SK-N-SH (cell line): ENCODE results near the gene GOLGA6A. TPM values are rescaled to one million over a fixed set of nuclear protein-coding genes. Genes with fewer than 3 reads are reported as not detected.

Experiments used
- CTCF ChIA-PET: fragments of 300-600, 350-600 bp; formaldehyde crosslinking; extraction: SDS; loops from one replicate; lab custom pipeline; 2021; lab: Yijun Ruan, JAX
- POLR2A ChIA-PET: fragments of 350-600 bp; sonication (Branson Sonifier 250); formaldehyde crosslinking; extraction: SDS; loops from one replicate; lab custom pipeline; 2020; ENCODE audit warnings: antibody characterized with exemption, inconsistent platforms; lab: Yijun Ruan, JAX
- DNase-seq: peaks from one replicate; pipeline ENCODE4 v3.0.0; 2012
- H2AFZ ChIP-seq: fragments of 200-600 bp; sonication (generic); 2 replicates; pipeline ENCODE4 v1.8.1; 2016; ENCODE audit warnings: antibody characterized with exemption, mild to moderate bottlenecking, low read depth
- H3F3A ChIP-seq: fragments of 200-600 bp; sonication (generic); replicated peaks from 2 replicates; pipeline ENCODE3; 2016; ENCODE audit warnings: antibody characterized with exemption, mild to moderate bottlenecking; ENCODE audit not compliant: insufficient read depth
- H3K27ac ChIP-seq, 2 experiments: fragments of 200-500 bp in 1 of 2; fragments of 200-600 bp in 1 of 2; sonication (Bioruptor generic) in 1 of 2; sonication (generic), shearing (Covaris generic) in 1 of 2; 2 replicates each; pipeline versions ENCODE4 v1.5.1 to v1.6.1; 2014 to 2016; ENCODE audit warnings: low read depth in 2 of 2, inconsistent platforms in 1 of 2, low read length in 1 of 2, mild to moderate bottlenecking in 1 of 2, mixed read lengths in 1 of 2
- H3K27me3 ChIP-seq: fragments of 200-600 bp; sonication (generic), shearing (Covaris generic); 2 replicates; pipeline ENCODE4 v1.6.1; 2016; ENCODE audit warnings: mixed run types; ENCODE audit not compliant: insufficient read depth
- H3K36me3 ChIP-seq, 2 experiments: fragments of 200-500 bp in 1 of 2; fragments of 200-600 bp in 1 of 2; sonication (Bioruptor generic) in 1 of 2; sonication (generic) in 1 of 2; replicated peaks in 1 of 2; 2 replicates each; pipeline versions ENCODE3 to v1.5.1; 2014 to 2016; ENCODE audit warnings: low read length in 1 of 2, mild to moderate bottlenecking in 1 of 2; ENCODE audit not compliant: insufficient read depth in 2 of 2, control insufficient read depth in 1 of 2
- H3K4me1 ChIP-seq, 2 experiments: fragments of 200-500 bp in 1 of 2; fragments of 200-600 bp in 1 of 2; sonication (Bioruptor generic) in 1 of 2; sonication (generic), shearing (Covaris generic) in 1 of 2; 2 replicates each; pipeline versions ENCODE4 v1.5.1 to v1.6.1; 2014 to 2016; ENCODE audit warnings: low read depth in 1 of 2, low read length in 1 of 2, mixed run types in 1 of 2; ENCODE audit not compliant: insufficient read depth in 2 of 2, control insufficient read depth in 1 of 2
- H3K4me2 ChIP-seq: fragments of 200-600 bp; sonication (generic), shearing (Covaris generic); 2 replicates; pipeline ENCODE4 v1.6.1; 2017; ENCODE audit warnings: mixed run types
- H3K4me3 ChIP-seq, 2 experiments: fragments of 200-500 bp in 1 of 2; fragments of 200-600 bp in 1 of 2; sonication (Bioruptor generic) in 1 of 2; sonication (generic), shearing (Covaris generic) in 1 of 2; 2 replicates each; pipeline versions ENCODE4 v1.5.1 to v1.8.1; 2014 to 2016; ENCODE audit warnings: low read depth in 2 of 2, inconsistent platforms in 1 of 2, low read length in 1 of 2, mild to moderate bottlenecking in 1 of 2, mixed read lengths in 1 of 2, moderate library complexity in 1 of 2
- H3K79me2 ChIP-seq: fragments of 200-600 bp; sonication (generic); 2 replicates; pipeline ENCODE4 v1.8.1; 2017; ENCODE audit warnings: mild to moderate bottlenecking; ENCODE audit not compliant: insufficient read depth
- H3K9ac ChIP-seq: fragments of 200-600 bp; sonication (generic); 2 replicates; pipeline ENCODE4 v1.6.1; 2017; ENCODE audit warnings: mixed run types
- H3K9me2 ChIP-seq: fragments of 200-600 bp; sonication (generic); 2 replicates; pipeline ENCODE4 v1.6.1; 2017; ENCODE audit warnings: mixed run types
- H3K9me3 ChIP-seq: fragments of 200-600 bp; sonication (generic); 2 replicates; pipeline ENCODE4 v1.6.1; 2017; ENCODE audit warnings: mixed run types, mild to moderate bottlenecking, moderate library complexity
- H4K20me1 ChIP-seq: fragments of 200-600 bp; sonication (generic); 2 replicates; pipeline ENCODE4 v1.6.1; 2017; ENCODE audit warnings: mild to moderate bottlenecking, mixed run types; ENCODE audit not compliant: insufficient read depth
- EZH2phosphoT487 ChIP-seq: fragments of 200-600 bp; sonication (generic); IDR thresholded peaks from 2 replicates; pipeline ENCODE4 v1.6.1; 2017; ENCODE audit warnings: low read depth, mixed run types, mild to moderate bottlenecking, antibody characterized with exemption, moderate library complexity, borderline replicate concordance
- FOSL2 ChIP-seq: IDR thresholded peaks from 2 replicates; pipeline ENCODE4 v1.4.0; 2012; ENCODE audit warnings: low read depth, mild to moderate bottlenecking, moderate library complexity, borderline replicate concordance
- FOXJ3 ChIP-seq: sonication (generic); formaldehyde crosslinking; IDR thresholded peaks from 2 replicates; pipeline ENCODE4 v1.5.1; 2020; ENCODE audit warnings: mild to moderate bottlenecking, missing genetic modification reagents
- FOXM1 ChIP-seq: IDR thresholded peaks from 2 replicates; pipeline ENCODE4 v1.4.0; 2012; ENCODE audit warnings: low read depth, mild to moderate bottlenecking
- GABPA ChIP-seq: IDR thresholded peaks from 2 replicates; pipeline ENCODE4 v1.4.0; 2012; ENCODE audit warnings: low read depth, mild to moderate bottlenecking
- NFIC ChIP-seq: IDR thresholded peaks from 2 replicates; pipeline ENCODE4 v1.4.0; 2012; ENCODE audit warnings: borderline replicate concordance
- NRF1 ChIP-seq: IDR thresholded peaks from 2 replicates; pipeline ENCODE4 v1.6.1; 2012; ENCODE audit warnings: low read depth, mild to moderate bottlenecking, low read length
- RCOR1 ChIP-seq: fragments of 150-350 bp; IDR thresholded peaks from 2 replicates; pipeline ENCODE4 v1.6.1; 2017; ENCODE audit warnings: antibody characterized with exemption, low read length
- RFX5 ChIP-seq: IDR thresholded peaks from 2 replicates; pipeline ENCODE4 v1.6.1; 2012; ENCODE audit warnings: mild to moderate bottlenecking, improper control_type of control experiment, low read length
- SMC3 ChIP-seq: IDR thresholded peaks from 2 replicates; pipeline ENCODE4 v1.6.1; 2012; ENCODE audit warnings: low read depth, low read length, improper control_type of control experiment
- TAF1 ChIP-seq: IDR thresholded peaks from 2 replicates; pipeline ENCODE4 v1.6.1; 2012; ENCODE audit warnings: low read depth, mild to moderate bottlenecking, low read length, moderate library complexity, borderline replicate concordance
- TCF12 ChIP-seq: IDR thresholded peaks from 2 replicates; pipeline ENCODE4 v1.4.0; 2012
- WGBS: methylation state at CpG from one replicate; pipeline ENCODE4 v1.1.6; 2017; ENCODE audit warnings: low lambda C conversion rate; 5-methylcytosine and 5-hydroxymethylcytosine counted together
- polyA plus RNA-seq, 3 experiments: library from polyadenylated mRNA; depleted of rRNA; stranded (reverse); fragments of >200 nt; gene quantifications; 2 replicates each; pipeline ENCODE4 v1.2.3, GENCODE V29; 2012
- TF ChIP-seq, protein P1 (sequence below): IDR thresholded peaks from 2 replicates; pipeline ENCODE4 v1.4.0; 2012; ENCODE audit warnings: low read depth, borderline replicate concordance
- TF ChIP-seq, protein P2 (sequence below): fragments of 200-600 bp; sonication (generic); IDR thresholded peaks from 2 replicates; pipeline ENCODE4 v1.6.1; 2017; ENCODE audit warnings: antibody characterized with exemption, mild to moderate bottlenecking, moderate library complexity
- TF ChIP-seq, protein P3 (sequence below): IDR thresholded peaks from 2 replicates; pipeline ENCODE4 v1.6.1; 2012; ENCODE audit warnings: mild to moderate bottlenecking, low read depth, low read length, moderate library complexity
- TF ChIP-seq, protein P4 (sequence below): IDR thresholded peaks from 2 replicates; pipeline ENCODE4 v1.4.0; 2012; ENCODE audit warnings: low read depth
- TF ChIP-seq, protein P5 (sequence below): IDR thresholded peaks from 2 replicates; pipeline ENCODE4; 2012

GOLGA6A gene
- polyA plus RNA-seq, 1 of the 3 experiments (the other 2 are of a cell fraction): not detected

DNA sequence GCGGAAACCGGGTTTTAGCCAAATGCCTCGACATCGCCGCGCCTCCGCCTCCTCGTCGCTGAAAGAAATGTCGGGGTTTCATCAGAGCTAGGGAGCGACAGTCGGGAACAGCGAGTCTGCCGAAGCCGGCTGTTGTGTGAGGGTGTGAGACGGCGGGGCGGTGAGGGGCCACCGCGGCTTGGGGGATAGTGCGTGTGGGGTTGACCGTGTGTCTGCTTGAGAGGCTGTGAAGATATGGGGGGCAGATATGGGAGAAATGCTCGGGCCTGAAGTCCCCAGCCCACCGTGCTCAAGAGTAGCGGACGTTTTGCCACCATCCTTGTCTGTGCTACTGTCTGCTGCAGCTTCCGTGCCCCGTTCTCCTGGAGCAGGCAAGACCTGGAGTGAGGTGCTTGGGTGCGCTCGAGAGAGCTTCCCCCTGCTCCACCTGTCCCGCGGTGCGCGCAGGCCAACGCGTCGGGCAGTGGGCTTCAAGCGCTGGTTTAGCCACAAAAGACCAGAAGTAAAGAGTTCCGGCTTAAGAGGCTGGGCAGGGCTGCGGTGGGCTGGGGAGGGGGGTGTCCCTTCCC, 47.3 kb upstream of the GOLGA6A start (continued):
- no peak for TF ChIP-seq FOXJ3 (CRISPR knock-in tag)

DNA sequence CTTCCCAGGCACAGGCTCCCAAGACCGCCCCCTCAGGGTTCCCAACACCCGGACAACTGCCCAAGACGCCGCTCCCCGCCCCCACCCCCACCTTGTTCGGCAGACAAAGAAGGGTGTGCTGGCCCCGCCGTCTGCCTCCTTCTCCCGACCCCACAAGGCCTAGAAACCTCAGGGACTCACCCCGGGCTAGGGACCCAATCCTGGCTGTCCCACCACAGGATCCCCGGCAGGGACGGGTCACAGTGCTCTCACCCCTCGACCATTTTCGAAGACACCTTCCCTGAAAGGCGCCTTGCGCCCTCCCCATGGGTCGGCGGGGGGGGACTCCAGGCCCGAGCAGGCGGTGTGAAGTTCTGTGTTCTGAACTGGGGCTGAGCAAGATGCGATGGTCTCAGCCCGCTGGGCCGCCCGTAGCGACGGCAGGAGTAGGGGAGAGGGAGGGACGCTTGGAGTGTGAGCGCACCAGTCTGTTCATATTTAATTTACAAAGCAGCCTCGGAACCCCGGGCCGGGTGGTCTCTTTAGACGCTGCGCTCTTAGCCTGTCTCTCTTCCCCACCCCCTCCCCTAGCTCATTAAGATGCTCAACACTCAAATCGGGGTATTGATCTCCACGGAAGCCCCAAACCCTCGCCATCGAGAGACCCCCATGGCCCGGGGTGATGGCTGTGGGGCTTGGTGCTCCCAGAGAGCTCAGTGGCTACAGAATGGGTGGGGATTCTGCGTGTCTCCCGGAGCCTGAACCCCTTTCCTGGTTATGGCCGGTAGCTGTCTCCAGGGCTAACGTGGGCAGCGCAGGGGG, 46.6 kb upstream of the GOLGA6A start:
- no peak overlapping the region for H3K9ac ChIP-seq
- H4K20me1 ChIP-seq: no peaks in the 10 kb centered on the region
- H3K4me3 ChIP-seq: peak overlapping the region; percentile 23 to 41
- H2AFZ ChIP-seq: no peak overlapping the region
- H3K4me2 ChIP-seq: peak overlapping the region; percentile 71
- H3K9me3 ChIP-seq: no peaks in the 10 kb centered on the region
- 35% methylated on average over 22 of the region's 43 CpGs for WGBS
- peak overlapping the region in 1 of 2 experiments; percentile 9; a peak in 2 of 4 replicates for H3K27ac ChIP-seq
- peaks cover 32% of the 10 kb centered on the region for H3K27me3 ChIP-seq
- POLR2A ChIA-PET: interaction anchor here (0.9 to 3.4 kb wide), 8 partner anchors 27 to 193 kb away, joined by 3 to 17 read pairs (median 4); partner anchors contain the start of gene STRA6
- H3K79me2 ChIP-seq: no peaks in the 10 kb centered on the region
- no peaks in the 10 kb centered on the region for H3K36me3 ChIP-seq
- H3F3A ChIP-seq: no peaks in the 10 kb centered on the region
- H3K4me1 ChIP-seq: peaks cover 0 to 31% of the 10 kb centered on the region in 2 experiments; a peak in 1 of 4 replicates
- CTCF ChIA-PET: interaction anchor here (0.7 to 6.5 kb wide), 35 partner anchors 10 to 310 kb away, joined by 3 to 110 read pairs (median 6); partner anchors contain the start of genes ISLR and STRA6
- no peaks in the 10 kb centered on the region for H3K9me2 ChIP-seq
- DNase-seq: peak; percentile 60
- TF ChIP-seq, protein P1, sequence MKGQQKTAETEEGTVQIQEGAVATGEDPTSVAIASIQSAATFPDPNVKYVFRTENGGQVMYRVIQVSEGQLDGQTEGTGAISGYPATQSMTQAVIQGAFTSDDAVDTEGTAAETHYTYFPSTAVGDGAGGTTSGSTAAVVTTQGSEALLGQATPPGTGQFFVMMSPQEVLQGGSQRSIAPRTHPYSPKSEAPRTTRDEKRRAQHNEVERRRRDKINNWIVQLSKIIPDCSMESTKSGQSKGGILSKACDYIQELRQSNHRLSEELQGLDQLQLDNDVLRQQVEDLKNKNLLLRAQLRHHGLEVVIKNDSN: no peak
- TF ChIP-seq NFIC: no peak
- no peak for TF ChIP-seq TAF1
- no peak for TF ChIP-seq RCOR1
- TF ChIP-seq GABPA: no peak
- TF ChIP-seq FOSL2: no peak
- no peak for TF ChIP-seq RFX5
- TF ChIP-seq SMC3: no peak
- TF ChIP-seq, protein P2, sequence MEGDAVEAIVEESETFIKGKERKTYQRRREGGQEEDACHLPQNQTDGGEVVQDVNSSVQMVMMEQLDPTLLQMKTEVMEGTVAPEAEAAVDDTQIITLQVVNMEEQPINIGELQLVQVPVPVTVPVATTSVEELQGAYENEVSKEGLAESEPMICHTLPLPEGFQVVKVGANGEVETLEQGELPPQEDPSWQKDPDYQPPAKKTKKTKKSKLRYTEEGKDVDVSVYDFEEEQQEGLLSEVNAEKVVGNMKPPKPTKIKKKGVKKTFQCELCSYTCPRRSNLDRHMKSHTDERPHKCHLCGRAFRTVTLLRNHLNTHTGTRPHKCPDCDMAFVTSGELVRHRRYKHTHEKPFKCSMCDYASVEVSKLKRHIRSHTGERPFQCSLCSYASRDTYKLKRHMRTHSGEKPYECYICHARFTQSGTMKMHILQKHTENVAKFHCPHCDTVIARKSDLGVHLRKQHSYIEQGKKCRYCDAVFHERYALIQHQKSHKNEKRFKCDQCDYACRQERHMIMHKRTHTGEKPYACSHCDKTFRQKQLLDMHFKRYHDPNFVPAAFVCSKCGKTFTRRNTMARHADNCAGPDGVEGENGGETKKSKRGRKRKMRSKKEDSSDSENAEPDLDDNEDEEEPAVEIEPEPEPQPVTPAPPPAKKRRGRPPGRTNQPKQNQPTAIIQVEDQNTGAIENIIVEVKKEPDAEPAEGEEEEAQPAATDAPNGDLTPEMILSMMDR: no peak
- TF ChIP-seq, protein P3, sequence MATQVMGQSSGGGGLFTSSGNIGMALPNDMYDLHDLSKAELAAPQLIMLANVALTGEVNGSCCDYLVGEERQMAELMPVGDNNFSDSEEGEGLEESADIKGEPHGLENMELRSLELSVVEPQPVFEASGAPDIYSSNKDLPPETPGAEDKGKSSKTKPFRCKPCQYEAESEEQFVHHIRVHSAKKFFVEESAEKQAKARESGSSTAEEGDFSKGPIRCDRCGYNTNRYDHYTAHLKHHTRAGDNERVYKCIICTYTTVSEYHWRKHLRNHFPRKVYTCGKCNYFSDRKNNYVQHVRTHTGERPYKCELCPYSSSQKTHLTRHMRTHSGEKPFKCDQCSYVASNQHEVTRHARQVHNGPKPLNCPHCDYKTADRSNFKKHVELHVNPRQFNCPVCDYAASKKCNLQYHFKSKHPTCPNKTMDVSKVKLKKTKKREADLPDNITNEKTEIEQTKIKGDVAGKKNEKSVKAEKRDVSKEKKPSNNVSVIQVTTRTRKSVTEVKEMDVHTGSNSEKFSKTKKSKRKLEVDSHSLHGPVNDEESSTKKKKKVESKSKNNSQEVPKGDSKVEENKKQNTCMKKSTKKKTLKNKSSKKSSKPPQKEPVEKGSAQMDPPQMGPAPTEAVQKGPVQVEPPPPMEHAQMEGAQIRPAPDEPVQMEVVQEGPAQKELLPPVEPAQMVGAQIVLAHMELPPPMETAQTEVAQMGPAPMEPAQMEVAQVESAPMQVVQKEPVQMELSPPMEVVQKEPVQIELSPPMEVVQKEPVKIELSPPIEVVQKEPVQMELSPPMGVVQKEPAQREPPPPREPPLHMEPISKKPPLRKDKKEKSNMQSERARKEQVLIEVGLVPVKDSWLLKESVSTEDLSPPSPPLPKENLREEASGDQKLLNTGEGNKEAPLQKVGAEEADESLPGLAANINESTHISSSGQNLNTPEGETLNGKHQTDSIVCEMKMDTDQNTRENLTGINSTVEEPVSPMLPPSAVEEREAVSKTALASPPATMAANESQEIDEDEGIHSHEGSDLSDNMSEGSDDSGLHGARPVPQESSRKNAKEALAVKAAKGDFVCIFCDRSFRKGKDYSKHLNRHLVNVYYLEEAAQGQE: no peak
- no peak for TF ChIP-seq EZH2phosphoT487
- TF ChIP-seq, protein P4, sequence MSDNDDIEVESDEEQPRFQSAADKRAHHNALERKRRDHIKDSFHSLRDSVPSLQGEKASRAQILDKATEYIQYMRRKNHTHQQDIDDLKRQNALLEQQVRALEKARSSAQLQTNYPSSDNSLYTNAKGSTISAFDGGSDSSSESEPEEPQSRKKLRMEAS: no peak
- no peak for TF ChIP-seq NRF1
- TF ChIP-seq FOXM1: no peak
- TF ChIP-seq TCF12: no peak
- TF ChIP-seq, protein P5, sequence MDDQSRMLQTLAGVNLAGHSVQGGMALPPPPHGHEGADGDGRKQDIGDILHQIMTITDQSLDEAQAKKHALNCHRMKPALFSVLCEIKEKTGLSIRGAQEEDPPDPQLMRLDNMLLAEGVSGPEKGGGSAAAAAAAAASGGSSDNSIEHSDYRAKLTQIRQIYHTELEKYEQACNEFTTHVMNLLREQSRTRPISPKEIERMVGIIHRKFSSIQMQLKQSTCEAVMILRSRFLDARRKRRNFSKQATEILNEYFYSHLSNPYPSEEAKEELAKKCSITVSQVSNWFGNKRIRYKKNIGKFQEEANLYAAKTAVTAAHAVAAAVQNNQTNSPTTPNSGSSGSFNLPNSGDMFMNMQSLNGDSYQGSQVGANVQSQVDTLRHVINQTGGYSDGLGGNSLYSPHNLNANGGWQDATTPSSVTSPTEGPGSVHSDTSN: no peak
